ENCODE measurements around the gene SBNO1.
"Not testable (repeated sequence)": the region's sequence is repeated elsewhere in the genome, so short reads cannot be mapped to it uniquely, and the experiment has no call there.

SBNO1 gene

DNA sequence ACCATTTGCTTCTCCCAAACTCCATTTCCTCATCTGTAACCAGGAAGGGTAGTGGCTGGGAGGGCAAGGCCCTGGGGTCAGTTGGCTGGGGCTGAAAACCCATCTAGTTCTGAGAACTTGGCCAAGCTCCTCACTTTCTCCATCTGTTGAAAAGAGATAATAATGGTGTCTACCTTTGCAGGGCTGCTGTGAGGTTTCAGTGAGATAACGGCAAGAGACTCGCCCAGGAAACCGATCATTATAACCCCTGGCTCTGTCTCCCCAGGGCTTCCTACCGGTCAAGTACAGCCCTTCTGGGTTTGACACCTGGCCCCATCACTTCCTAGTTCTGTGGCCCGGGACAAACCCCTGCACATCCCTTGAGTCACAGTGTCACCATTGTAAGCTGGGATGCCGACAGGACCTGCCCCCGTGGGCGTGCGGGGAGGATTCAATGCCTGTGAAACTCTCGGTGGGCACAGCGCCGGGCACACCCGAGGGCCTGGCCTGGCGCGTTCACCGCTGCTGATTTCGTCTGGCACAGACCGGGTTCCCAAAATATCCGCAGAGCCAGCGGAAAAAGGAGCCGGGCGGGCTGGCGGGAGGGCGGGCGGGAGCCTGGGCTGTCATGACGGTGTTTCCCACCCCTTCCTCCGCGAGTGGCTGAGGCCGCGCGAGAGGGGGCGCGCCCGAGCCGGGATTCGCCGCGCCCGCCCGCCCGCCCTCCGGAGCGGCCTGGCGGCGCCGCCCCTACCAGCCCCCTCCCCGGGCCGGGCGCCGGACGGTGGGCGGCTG is 23.7 kb upstream of the SBNO1 start:
- DNase-seq, result peak; percentile 79

DNA sequence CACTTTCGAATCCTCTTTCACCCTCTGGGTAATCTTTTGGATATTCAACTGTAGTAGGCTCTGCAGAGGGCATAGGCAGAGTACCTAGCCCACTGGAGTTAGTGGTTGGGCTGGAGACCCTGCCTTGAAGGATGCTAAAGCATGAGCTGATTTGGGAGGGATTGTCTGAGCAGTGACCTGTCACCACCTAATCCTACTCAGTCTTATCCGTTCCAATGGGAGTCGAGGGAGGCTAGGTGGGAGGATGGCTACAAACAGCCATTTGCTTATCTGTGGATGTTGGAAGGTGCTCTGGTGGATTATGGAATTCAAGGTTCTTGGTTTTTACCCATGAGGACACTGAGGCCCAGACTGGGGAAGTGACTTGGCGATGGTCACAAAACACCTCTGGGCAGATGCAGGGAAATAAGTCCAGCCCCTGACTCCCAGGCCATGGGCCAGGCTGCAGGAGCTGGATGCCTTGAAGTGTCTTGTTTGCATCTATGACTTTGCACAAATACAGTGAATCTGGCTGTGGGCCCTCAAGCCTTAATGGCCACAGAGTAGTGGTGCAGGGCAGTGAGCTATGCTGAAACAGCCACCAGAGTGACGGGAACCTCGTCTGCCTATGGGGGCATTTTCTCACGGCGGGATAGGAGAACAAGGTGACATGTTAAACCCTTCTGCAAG is 23.0 kb upstream of the SBNO1 start:
- DNase-seq, result no peak

DNA sequence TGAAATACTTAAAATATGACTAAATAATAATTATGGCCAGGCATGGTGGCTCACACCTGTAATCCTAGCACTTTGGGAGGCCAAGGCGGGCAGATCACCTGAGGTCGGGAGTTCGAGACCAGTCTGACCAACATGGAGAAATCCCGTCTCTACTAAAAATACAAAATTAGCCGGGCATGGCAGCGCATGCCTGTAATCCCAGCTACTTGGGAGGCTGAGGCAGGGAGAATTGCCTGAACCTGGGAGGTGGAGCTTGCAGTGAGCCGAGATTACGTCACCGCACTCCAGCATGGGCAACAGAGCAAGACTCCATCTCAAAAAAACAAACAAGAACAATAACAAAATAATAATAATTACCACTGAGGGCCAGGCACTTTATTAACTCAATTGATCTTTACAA is 20.9 kb upstream of the SBNO1 start:
- not testable (repeated sequence) for DNase-seq

DNA sequence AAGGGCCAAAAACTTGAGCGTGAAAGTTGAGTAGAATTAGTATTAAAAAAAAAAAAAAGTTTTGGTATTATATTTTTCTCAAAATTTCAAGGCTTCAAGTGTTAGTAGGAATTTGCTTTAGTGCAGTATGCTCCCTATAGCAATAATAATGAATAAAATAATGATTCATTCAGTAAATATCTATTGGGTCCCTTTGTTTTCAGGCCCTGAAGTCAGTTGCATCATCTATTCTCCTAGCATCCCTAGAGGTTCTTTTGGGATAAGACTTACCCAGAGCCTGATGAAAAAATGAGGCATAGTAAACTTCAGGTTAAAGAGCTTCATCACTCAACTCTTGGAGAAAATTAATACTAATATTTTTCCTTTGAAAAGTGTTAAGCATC is 20.3 kb upstream of the SBNO1 start:
- DNase-seq, result no peak

DNA sequence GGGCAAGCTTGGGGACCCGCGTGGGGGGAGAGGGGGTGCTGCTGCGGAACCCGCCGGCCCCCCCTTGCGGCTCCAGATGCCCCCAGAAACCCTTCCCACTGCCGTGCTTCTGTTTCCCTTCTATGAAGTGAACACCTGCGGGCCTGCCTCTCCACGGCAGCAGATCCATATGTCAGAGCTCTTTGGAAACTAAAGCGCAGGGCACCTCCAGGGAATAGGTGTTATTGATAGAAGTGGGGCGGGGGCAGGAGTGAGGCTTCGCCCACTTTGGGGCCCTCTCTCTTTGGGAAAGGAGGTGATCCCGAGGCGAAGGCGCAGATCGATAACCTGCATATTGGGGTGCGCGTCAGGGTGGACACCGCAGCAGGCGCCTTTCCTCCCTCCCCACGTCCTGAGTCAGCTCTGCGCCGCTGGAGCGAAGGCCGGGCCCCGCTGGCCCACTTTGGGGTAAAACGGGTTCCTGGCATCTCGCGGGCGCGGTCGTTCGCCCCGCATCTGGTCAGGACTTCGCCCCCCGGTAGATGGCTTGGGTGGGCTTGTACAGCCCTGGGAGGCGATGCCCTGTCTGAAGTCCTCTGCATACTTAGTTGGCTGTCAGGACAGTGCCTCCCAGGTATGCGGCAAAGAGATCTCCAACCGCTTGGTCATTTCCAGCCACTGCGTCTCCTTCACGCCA is 19.8 kb upstream of the SBNO1 start:
- no peak for DNase-seq

DNA sequence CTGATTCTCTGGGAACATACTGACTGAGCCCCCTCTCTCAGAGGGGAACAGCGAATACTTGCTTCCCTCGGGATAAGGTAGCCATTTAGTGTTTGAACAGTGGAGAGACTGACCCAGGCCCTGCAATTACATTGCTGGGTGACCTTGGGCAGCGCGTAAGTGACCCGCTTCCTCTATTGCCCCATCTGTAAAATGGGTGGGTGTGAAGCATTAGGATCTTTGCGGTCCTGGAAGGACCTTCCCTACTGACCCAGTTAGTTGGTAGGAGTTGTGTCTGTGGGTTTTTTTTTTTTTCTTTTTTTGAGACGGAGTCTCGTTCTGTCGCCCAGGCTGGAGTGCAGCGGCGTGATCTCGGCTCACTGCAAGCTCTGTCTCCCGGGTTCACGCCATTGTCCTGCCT is 18.0 kb upstream of the SBNO1 start:
- DNase-seq, result no peak

DNA sequence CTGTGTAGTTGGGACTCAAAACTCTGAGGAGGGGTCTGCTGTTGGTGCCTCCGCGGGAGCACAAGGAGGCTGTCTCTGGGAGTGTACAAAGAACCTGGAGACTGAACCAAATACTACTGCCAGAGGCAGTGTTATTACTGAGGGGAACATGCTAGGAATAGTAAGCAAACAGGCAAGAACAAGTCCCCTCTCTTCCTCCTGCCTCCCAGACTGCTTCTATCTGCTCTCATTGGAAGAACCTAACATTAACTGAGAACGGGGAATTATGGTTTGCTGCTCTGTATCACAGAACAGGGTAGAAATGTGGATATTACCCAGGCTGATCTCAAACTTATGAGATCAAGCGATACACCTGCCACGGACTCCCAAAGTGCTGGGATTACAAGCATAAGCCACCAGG is 14.7 kb upstream of the SBNO1 start:
- no peak for DNase-seq

DNA sequence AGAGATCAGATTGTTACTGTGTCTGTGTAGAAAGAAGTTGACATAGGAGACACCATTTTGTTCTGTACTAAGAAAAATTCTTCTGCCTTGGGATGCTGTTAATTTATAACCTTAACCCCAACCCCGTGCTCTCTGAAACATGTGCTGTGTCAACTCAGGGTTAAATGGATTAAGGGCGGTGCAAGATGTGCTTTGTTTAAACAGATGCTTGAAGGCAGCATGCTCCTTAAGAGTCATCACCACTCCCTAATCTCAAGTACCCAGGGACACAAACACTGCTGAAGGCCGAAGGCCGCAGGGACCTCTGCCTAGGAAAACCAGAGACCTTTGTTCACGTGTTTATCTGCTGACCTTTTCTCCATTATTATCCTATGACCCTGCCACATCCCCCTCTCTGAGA is 7.8 kb upstream of the SBNO1 start:
- DNase-seq, result not testable (repeated sequence)

DNA sequence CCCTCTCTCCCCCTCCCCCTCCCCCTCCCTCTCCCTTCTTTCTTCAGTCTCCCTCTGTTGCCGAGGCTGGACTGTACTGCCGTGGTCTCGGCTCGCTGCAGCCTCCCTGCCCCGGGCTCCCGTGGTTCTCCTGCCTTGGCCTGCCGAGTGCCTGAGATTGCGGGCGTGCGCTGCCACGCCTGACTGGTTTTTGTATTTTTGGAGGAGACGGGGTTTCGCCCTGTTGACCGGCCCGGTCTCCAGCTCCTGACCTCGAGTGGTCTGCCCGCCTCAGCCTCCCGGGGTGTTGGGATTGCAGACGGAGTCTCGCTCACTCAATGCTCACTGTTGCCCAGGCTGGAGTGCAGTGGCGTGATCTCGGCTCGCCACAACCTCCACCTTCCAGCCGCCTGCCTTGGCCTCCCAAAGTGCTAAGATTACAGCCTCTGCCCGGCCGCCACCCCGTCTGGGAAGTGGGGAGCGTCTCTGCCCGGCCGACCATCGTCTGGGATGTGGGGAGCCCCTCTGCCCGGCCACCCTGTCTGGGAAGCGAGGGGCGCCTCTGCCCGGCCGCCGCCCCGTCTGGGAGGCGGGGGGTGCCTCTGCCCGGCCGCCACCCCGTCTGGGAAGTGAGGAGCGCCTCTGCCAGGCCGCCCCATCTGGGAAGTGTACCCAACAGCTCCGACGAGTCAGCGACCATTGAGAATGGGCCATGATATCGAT is 7.2 kb upstream of the SBNO1 start:
- not testable (repeated sequence) for DNase-seq

DNA sequence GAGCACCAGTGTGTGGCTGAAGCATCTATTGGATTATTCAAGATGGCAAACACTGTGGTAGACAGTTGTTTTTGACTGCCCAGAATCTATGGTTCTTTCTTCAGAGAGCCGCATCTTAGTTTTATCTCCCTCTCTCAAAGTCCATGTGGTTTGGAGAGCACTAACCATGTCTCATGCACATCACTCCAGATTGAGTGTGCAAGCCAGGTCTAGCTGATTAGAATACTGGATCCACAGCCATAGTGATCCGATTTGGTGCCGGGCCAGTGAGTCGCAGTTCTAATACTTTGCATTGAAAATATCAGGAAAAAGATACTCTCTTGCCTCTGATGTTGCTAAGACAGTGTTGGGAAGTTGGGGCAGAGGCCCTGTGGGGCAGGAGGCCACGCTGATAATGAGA is 4.6 kb upstream of the SBNO1 start:
- DNase-seq, result no peak

DNA sequence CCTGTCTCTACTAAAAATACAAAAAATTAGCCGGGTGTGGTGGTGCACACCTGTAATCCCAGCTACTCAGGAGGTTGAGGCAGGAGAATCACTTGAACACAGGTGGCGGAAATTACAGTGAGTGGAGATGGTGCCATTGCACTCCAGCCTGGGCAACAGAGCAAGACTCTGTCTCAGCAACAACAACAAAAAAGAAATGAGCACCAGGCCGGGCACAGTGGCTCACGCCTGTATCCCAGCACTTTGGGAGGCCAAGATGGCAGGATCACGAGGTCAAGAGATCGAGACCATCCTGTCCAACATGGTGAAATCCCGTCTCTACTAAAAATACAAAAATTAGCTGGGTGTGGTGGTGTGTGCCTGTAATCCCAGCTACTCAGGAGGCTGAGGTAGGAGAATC is 3.8 kb upstream of the SBNO1 start:
- DNase-seq, result not testable (repeated sequence)

DNA sequence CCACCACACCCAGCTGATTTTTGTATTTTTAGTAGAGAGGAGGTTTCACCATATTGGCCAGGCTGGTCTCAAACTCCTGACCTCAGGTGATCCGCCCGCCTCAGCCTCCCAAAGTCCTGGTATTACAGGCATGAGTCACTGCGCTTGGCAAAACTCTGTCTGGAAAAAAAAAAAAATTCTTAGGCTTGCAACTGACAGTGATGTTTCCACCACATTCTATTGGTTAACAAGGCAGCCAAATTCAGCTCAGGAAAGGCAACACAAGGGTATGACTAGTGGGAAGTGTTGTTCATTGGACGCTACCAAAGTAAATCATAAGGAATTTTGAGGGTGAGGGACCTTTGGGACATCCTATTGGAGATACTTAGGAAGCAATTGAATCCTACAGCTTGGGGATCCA is 2.9 kb upstream of the SBNO1 start:
- no peak for DNase-seq

DNA sequence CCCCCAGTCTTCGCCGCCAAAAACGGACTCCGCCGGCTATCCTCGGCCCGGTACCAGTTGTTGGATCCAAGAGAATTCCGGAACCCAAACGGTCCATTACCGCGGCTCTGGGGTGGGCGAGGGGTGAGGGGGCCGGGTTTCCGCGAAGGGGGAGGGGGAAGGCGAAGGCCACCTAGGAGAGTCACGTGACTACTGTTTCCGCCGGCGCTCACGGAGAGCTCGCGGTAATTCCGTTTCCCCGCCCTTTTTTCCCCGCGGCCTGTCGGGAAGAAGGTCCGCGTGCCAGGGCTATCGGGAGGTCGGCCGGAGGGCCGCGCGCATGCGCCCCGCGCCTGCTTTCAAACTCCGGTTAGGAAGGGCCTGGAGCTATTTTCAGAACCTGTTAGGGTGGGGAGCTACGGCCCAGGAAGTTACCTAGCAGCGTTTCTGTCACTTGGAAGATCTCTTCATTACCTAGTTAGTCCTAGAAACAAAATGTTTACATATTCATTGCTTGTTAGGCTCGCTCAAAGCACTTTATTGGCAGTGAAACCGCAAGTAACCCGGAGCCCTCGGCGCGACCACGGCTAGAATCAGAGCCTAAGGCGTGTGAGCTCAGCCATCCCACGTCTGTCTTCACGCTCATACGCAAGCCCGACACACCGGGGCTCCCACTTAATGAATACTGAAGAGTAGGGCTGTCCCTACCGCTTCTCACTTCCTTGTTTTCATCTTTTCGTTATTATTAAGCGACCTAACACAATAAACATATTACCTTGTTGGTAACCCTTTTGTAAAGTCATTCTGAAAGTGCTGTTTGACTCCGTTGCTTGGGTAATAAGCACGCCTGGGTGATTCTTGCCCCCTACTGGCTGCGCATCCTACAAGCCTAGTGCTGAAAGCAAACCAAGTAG is 624 bp upstream of the SBNO1 start:
- DNase-seq, result peak; percentile 97

DNA sequence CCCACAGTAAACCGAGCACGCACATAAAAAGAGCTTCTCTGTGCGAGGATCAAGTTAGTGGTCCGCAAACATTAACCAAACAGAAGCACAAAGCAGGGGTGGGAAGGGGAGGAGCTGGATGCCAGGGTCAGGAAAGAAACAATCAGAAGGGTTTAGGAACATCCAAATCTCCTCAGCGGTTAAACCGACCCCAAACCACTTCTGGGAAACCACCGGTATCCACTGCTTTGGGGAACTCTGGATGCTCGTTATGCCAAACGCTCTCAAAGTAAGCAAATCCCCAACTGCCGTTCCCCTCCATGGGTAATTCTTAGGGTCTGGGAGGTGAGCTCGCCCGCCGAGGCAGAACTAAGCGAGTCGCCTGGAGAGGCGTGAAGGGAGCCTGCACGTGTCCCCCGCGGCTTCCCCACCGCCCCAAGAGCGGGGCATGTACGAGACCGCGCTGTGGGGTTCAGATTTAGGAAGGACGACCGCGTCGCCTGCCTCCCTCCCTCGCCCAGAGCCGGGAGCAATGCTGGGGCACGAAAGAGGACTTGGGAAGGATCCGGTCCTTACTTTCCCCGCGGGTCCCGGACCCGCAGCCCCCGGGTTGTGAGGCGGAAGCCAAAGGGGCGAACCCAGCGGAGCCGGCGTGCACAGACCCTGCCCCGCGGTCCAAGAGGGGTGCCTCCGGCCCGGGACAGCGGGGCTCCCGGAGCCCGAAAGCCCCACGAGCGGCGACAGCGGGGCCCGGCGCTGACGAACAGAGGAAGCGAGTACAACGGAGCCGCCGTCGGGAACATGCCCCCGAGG is 711 bp downstream of the SBNO1 start:
- DNase-seq, result peak; percentile 35

DNA sequence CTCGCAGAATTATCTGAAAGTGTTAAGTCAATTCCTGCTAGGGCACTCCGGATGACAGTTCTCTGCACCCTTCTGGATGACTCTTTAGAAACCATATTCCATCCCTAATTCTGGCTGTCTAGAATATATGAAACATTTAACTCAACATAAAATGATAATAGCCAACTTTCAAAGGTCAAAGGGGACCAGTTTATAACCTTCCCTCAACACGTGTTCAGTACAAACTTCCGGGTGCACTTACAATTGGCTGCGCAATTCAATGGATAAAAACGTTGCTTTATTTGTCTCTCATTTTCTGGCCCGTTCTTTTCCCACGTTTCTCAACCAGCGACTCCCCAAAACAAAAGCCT is 1.3 kb downstream of the SBNO1 start:
- no peak for DNase-seq

DNA sequence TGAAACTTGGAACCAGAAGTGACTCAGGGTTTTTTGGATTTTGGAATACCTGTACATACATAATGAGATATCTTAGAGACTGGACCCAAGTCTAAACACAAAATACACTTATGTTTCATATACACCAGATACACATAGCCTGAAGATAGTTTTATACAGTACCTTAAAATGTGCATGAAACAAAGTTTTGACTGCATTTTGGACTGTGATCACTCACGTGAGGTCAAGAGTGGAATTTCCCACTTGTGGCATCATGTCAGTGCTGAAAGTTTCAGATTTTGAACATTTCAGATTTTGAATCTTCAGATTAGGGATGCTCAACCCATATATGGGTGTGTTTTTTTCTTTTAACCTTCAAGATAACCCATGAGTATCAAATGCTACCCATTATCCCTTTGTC is 6.6 kb downstream of the SBNO1 start:
- DNase-seq, result no peak

DNA sequence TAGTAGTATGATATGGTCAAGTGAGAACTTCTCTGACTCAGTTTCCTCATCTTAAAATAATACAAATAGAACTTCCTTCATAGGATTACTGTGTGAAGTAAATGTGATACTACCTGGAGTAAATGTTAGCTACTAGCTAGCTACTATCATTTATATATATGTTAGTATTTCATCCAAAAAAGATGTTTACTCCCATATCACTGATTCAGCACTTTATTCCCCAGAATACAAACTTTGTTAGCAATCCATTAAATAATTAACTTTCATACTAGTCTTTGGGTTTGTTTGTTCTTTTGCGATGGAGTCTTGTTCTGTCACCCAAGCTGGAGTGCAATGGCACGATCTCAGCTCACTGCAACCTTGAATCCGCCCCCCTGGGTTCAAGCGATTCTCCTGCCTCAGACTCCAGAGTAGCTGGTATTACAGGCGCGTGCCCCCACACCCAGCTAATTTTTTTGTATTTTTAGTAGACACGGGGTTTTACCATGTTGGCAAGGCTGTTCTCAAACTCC is 8.4 kb downstream of the SBNO1 start:
- no peak for DNase-seq

DNA sequence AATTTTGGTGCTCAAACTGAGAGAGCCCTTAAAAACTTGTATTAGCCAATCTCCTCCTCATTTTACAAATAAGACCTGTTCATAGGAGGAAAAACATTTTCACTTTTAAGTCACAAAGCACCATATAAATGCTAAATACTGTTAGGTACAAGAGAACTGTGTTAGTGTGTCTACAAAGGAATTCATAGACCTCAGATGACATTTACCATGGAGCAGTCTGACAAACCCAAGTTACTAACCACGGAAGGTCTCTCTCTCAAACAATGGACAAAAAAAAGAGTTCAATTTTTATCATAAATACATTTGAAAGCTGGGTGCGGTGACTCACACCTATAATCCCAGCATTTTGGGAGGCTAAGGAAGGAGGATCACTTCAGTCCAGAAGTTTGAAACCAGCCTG is 10.0 kb downstream of the SBNO1 start:
- no peak for DNase-seq

DNA sequence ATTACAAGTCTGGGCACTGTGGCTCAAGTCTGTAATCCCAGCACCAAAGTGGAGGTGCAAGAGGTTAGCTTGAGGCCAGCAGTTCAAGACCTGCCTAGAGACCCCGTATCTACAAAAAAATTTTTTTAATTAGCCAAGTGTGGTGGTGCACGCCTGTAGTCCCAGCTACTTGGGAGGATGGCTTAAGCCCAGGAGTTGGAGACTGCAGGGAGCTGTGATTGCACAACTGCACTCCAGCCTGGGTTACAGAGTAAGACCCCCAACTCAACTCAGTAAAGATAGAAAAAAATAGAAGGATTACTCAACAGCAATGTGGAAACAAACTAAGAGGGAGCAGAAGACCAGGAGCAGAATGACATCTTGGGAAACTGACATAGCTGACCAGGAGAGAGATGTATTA is 13.3 kb downstream of the SBNO1 start:
- no peak for DNase-seq

DNA sequence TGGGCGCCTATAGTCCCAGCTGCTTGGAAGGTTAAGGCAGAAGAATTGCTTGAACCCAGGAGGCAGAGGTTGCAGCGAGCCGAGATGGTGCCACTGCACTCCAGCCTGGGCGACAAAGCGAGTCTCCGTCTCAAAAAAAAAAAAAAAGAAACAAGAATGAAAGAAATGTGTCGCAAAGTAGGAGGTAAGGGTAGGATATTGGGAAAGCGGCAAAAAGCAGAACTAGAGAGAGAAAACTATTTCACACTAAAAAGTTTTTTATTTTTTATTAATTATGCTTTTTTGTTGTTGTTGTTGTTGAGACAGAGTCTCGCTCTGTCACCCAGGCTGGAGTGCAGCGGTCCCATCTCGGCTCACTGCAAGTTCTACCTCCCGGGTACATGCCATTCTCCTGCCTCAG is 17.7 kb downstream of the SBNO1 start:
- DNase-seq, result no peak

DNA sequence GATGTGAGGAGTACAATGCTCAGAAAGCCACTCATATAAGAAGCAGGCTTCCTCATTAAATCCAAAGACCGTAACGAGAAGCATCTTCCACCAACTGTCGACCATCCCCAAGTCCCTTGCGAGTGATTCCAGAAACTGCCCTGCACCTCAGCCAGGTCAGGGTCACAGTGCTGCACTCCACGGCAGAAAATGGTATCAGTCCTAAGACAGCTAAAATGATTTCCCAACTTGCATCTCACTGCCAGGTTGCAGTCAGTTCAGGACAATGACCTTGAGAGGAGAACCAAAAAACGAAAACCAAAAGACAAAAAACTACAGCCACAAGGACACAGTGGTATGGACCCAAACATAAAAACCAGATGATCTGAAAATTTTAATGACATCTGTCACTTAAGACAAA is 20.6 kb downstream of the SBNO1 start:
- DNase-seq, result no peak

DNA sequence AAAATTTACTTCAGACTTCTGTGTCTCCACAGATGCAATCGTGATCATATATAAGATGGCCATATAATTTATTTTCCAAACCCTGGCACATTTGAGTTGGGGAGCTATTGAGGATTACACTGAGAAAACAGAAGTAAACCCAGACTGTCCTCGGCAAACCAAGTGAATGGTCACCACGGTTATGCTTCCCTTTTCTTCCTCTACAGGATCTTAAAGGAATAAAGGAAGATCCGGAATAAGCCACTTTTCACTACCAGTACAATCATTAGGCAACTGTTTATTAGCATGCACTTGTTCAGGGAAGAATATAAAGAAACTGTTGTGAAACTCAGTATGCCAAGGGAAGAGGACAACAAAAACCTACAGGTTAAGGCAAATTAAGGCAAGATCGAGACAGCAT is 27.6 kb downstream of the SBNO1 start:
- no peak for DNase-seq

All from activated naive CD4-positive, alpha-beta T cell treated with Interleukin-2 at 50 U/mL for 16 hours (primary cell).